NCI-H2196 treated with DMSO at 0.1 percent for 48 hours (cell line): ENCODE results near the gene CAPS.

Experiments
- DNase-seq: peaks from one replicate; lab custom pipeline; 2025; ENCODE audit not compliant: unreplicated experiment; lab: John Stamatoyannopoulos, UW

The CAPS gene

GRCh38 chr19:5908773-5909442, 5.1 kb upstream of the CAPS start:
- DNase-seq = peak; percentile 15

- no peak for DNase-seq
These were observed 3.5 kb upstream of the CAPS start for GRCh38 chr19:5910638-5910907.

- no peak for DNase-seq
These were observed 2.7 kb upstream of the CAPS start for GRCh38 chr19:5911366-5911765.

GRCh38 chr19:5914358-5914774, 312 bp downstream of the CAPS start:
- DNase-seq = no peak

- no peak for DNase-seq
These were observed 1.1 kb downstream of the CAPS start for GRCh38 chr19:5914946-5915781.

- DNase-seq = no peak
These were observed 1.7 kb downstream of the CAPS start for GRCh38 chr19:5915782-5916165.

- no peak for DNase-seq
These were observed 2.2 kb downstream of the CAPS start for GRCh38 chr19:5916181-5916708.

- DNase-seq = no peak
These were observed 3.5 kb downstream of the CAPS start for GRCh38 chr19:5917431-5918107.

- DNase-seq = no peak
These were observed 4.5 kb downstream of the CAPS start for GRCh38 chr19:5918463-5919079.

- no peak for DNase-seq
These were observed 7.6 kb downstream of the CAPS start for GRCh38 chr19:5921516-5922160.

GRCh38 chr19:5922161-5922545, 8.1 kb downstream of the CAPS start:
- no peak for DNase-seq

- DNase-seq = no peak
These were observed 9.3 kb downstream of the CAPS start for GRCh38 chr19:5923356-5923755.

- DNase-seq = no peak
These were observed 11.9 kb downstream of the CAPS start for GRCh38 chr19:5925830-5926427.

GRCh38 chr19:5926641-5927440, 12.8 kb downstream of the CAPS start:
- DNase-seq = no peak

- no peak for DNase-seq
These were observed 13.4 kb downstream of the CAPS start for GRCh38 chr19:5927441-5927821.

GRCh38 chr19:5929179-5929578, 15.1 kb downstream of the CAPS start:
- DNase-seq = no peak

GRCh38 chr19:5929625-5930024, 15.6 kb downstream of the CAPS start:
- DNase-seq = no peak

- DNase-seq = no peak
These were observed 17.2 kb downstream of the CAPS start for GRCh38 chr19:5931251-5931650.

GRCh38 chr19:5932146-5932545, 18.1 kb downstream of the CAPS start:
- no peak for DNase-seq
